Suppressor macrophage (primary cell): Measurements from ENCODE around the gene XCL2.

Source experiments
- DNase-seq, 4 experiments: peaks; one replicate each; pipeline ENCODE4 v3.0.0-alpha.2; 2020 to 2022

Gene XCL2

DNA sequence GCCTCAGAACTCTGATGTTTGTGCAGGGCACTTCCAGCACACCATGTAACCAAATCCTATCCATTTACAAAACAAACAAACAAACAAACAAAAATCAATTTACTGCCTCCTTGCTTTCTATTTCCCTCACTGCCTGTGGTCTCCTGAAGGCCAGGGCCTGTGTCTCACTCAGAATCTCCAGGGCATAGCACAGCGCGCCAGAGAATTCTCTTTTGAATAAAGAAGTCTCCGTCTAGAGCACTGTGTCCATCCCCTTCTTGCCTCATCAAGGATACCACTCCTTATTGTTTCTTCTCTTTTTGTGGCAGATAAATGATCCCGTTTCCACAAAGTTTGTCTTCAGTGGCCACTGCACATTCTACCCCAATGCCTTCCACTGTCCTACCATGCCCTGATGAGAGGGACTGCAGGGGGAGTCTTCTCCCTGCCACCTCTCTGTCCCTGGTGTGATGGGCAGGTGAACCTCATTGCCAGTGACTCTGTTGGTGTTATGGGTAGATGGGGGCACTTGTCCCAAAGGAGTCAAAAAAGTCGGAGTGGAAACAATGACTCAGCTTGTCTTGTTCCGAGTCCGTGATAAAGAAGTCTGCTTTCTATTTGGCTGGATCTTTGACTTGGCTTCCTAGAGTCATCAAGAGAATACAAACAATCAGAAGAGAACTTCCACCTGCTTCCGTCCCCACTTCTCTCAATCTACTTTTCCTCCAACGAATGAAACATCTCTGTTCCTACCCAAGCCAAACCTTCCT is 30.0 kb downstream of the XCL2 start:
- DNase-seq: no peak

DNA sequence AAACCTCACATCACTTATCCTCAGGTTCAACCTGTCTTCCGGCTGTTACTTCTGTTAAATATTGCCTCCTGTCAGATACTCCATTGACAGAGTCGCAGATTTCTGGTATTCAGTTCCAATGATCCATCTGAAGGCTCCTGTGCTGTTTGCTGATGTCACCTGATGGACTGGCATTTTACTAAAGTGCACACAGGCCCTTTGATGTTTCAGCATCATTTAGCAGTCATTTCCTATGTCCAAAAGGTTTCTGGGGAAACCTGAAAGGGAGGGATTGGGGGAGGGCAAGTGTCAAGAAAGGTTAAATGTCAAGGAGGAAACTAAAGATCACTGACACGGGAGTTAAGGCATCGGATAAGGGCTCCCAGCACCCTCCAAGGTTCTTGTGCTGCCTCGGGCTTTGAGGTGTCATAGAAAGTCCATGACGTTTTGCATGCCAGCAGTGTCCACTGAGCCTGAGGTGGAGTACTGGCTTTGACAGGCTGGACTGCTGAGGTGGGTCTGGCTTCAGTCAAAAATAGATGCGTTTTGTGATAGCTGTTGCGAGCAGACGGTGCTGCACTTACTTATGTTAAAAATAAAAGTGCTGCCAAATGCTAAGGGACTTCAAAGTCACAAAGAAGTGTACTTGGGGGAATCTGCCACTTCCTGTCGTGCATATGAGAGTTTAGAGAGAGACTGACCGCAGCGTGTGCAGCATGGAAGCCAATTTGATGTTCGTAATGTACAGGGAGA is 30.8 kb downstream of the XCL2 start:
- no peak for DNase-seq

DNA sequence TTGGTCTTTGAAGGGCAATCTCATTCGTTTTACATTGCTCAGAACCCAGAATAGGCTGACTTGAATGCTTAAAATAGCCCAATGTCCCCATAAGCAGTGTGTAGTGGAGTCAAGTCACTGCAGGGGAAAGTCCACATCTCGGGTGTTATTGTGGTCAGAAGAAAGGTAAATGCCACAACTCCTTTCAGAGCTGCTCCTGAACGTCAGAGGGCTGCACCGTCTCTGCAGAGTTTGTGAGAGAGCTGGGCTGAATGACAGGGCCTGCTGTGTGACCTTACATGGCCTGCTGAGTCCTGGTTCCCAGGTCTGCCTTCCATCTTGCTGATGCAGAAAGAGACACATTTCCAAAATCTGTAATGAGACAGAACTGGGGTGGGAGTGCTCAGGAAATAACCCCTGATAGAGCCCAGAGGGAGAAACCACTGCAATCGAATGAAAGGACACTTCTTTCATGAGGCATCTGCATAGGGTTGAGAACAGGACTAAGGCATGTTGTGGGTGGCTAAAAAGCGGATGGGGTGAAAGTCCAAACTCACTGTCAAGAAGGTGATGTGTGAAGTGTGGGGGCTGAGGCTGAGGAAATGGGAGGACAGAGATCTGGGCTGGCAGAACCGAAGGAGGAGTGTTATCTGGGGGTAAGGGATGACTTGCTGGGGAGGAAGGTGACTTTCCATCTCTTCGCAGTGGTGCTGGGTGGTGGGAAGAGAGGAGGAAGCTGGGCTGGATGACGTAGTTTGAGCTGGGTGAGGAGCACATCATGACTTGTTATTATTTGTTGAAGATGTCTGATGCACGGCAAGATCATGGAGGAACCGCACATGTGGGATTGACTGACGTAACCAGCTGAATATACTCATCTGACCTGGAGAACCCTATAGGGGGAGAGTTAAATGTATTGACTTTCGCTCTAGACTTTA is 33.7 kb downstream of the XCL2 start:
- DNase-seq: peak; percentile 38 to 70 (median 62)

DNA sequence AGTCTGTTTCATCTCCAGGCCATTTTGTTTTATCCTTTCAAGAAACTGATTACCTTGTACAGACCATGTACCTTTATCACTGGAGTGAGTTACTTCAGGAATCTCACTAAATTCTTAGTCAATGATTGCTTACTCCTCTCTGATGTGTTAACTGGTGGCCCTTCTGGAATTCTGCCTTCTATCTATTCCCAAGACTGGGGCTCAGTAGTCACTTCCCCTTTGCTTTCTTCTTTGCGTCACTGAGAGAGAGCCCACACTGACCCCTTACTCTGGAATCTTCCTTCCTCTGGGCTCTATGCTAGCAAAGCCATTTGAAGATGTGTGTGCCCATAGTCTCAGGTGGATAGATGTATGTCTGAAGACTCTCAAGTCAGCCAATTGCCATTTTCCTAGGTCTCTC is 34.6 kb downstream of the XCL2 start:
- peak; percentile 52 to 62 (median 59) for DNase-seq

DNA sequence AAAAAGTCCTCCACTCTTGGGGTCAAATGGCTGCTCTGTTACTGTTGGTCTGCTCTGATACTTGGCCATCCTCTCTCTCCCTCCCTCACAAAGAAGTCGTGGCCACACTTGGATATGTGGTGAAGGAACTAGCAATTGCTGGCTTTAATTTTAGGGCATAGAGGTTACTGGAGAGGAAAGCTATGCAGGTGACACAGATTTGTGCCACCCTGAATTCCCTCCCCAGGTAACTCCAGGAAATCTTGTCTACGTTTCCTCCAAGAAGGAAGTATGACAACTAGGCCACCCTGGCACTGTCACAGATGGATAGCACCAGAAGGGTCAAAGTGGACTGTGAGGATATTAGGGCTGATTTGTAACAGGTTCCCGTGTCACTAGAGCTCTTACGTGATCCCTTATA is 36.0 kb downstream of the XCL2 start:
- no peak for DNase-seq

DNA sequence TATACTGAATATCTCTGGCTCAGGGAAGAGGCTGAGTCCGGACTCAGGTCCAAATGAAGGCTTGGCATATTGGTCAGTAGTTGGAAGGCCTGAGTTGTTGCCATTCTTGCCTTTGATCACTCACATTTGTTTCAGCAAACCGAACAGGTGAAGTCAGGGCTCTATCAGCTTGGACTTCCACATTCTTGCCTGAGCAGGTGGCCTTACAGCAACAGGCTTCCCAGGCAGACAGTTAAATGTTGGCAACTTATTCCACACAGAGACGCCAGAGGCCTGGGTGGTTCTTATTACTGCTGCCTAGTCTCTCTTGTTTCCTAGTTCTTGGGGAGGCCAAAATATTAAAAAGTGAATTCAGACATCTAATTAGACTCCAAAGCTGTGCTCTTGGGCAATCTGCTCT is 36.6 kb downstream of the XCL2 start:
- no peak for DNase-seq

DNA sequence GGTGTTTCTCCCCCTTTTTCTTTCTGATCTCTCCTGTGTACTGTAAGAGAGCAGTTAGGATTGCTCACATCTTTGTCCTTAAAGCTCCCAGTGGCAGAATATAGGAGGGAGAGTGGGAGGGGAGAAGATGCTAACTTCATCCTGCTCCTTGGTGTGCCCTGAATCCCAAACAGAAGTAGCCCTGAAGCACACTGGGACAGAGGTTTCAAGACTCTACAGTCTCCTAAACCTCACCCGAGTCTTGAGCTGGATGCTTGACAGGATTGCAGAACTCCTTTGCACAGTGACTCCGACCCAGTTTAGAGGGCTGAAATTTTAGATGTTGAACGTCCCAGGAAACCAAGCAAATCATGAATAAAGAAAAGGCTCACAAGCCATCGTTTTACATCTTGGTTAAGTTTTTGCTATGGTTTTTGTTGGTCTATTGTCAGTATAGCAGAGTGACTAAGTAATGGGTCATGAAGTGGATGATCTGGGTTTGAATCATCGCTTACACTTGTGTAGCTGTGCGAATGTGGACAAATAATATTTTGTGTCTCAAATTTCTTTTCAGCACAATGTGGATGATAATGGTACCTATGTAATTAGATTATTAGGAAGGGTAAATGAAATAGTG is 37.5 kb downstream of the XCL2 start:
- peak in 1 of 4 experiments; percentile 36 for DNase-seq

DNA sequence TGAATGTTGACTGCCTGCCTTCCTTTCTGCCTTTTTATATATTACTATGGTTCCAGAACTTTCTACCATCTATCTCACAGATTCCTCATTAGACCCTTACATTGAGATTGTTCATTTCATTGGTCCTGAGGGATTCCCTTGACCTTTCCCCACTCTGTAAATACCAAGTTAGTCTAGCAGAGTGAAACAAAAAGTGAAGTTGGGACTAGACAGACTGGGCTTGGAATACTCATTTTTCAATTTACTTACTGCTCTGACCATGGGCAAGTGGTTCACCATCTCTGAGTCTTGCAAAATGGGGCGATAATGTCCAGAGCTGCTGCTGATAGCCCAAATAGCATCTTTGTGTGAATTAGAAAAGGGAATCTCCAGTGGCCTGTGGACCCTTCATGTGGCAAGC is 38.8 kb downstream of the XCL2 start:
- no peak for DNase-seq

DNA sequence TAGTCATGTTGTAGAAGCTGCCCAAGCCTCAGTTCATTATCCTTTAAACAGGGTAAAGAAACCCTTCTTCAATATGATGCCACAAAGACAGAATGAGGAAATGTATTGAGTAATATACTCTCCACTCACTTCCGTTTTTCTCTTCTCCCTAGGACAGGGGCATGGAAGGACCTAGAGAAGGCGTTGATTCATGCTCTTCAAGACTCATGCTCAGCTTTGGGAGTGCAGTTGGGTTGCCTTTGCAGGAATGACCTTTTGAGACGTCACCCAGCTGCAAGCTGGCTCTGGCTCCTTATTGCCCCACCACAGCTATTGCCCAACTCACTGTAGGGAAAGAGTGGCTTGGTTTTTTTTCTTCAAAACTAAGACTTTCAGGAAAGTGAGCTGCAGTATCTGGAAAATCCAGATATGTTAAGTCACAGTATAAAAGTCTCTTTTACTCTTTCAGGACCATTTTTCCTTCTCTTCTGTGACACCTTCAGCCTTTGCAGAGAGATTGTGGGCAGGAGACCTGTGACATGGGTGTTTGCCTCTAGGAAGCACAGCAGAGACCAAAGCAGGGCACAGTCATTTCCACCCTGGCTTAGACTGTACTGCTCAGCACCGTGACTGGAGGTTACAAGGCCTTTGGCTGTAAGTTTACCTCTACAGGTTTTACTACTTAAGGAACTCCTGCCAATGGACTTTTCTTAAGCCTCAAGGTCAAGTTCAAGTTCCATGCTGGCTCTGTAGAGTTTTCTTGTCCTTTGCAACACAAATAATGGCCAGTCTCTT is 39.5 kb downstream of the XCL2 start:
- DNase-seq: peak; percentile 94 to 99 (median 96)

DNA sequence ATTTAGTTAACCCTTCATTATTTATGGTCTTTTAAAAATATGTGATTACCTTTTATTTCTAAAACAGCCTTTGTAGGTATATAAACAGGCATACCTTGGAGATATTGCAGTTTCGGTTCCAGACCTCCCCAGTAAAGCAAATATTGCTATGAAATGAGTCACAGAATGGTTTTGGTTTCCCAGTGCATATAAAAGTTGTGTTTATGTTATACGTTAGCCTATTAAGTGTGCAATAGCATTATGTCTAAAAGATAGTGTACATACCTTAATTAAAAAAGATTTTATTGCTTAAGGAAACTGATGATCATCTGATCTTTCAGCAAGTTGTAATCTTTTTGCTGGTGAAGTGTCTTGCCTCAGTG is 44.1 kb downstream of the XCL2 start:
- no peak for DNase-seq

DNA sequence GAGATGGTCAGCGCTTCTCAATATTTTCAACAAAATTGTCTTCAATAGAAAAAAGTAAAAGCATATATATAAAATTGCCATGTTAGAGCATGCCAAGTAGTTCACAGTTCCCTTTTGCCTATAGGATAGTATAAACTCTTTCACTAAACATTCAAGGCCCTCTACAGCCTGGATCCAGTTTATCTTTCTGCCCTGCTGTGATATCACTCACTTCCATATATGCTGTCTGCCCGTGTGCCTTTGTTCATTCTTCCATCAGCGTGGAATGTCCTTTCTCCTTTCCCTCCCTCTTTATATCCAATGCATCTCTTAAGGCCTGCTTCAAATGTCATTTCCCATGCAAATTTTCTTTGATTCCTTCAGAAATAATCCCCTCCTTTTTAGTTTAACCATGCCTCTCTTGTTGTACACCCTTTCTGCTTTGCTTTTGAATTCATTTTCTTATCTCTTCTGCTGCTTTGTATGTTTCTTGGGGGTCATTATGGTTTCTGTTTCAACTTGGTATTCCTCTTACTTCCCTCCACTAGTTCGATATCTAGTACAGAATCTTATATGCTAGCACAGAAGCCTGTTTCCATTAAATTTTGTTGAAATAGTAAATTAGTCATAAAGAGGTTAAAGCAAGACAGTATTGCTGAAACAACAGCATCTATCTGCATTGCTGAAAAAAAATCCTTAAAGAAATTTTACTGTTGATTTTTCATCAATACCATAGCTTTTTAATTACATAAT is 44.7 kb downstream of the XCL2 start:
- no peak for DNase-seq

DNA sequence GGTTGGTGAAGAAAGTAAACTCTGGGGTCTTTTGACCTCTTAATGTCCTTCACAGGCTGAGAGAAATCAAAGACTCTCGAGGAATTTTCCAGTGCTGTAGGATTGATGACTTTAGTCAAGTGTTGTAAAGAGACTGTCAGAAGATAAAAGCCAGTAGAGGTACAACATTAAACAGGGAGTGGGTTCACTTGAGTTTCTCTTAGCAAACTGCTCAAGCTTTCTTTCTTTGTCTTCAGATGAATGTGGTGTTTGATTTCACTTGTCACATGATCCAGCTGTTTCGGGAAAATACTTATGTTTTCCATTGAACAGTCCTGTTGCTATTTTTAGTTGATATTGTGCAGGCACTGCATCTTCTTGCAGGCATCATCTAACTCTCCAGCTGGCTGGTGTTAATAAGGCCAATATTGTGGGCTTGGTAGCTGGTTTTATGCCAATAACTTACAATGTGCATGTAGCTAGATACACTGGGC is 45.6 kb downstream of the XCL2 start:
- no peak for DNase-seq

DNA sequence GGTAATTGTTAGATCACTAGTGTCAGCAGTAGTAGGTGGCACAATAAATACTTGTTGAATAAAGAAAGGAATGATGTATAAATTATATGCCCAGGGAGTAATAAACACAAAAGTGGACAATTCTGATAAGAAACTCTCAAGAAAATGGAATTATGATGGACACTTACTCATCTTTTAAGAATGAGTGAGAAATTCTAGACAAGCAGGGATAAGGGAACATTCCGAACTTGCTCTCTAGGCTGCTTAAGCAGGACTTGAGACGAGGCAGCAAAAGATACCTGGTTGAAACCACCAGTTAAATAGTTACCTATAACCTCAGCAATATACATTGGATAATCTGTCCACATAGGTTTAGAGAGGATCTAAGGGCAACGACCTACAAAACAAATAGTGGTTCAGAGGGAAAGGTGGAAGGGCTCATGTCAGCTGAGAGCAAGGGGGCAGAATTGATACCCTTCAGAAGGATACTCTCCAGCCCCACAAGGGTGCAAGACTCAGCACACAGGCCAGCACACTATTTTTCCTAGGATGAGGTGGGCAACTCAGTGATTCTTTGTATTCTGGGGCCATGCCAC is 46.3 kb downstream of the XCL2 start:
- DNase-seq: no peak

DNA sequence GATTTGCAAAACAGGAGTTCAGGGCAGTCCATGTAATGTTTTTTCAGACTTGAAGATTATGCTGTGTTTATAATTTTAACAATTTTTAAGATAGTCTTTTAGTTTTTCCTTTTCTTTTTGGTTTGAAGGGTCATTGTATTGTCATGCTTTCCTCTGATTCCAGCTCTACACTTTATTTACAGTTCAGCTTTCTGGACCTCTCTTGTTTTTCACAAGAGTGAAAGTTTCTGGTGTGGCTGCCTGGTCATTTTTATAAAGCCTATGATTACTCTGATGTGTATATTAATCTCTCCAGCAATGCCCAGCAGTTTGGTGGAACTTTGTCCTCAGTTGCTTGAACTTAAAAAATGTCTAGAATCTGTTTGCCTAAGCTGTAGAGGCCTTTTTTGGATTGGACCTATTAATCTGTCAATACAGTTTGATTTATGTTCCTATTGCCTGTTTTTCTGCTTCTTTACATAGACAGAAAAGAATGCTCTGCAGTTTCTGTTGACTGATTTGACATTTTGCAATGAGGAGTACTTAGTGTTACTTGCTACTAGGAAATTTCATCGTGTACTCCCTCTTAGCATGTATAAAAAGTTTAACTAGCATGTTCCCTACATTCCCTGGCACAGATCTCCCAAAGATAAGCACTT is 52.2 kb downstream of the XCL2 start:
- no peak for DNase-seq
